Measurements from ENCODE around the gene ZNF586. TPM values are rescaled to one million over a fixed set of nuclear protein-coding genes. Genes with fewer than 3 reads are reported as not detected.
"Not testable (repeated sequence)": the region's sequence is repeated elsewhere in the genome, so short reads cannot be mapped to it uniquely, and the experiment has no call there.

Gene ZNF586
- polyA plus RNA-seq, 1 donor = 13.6 TPM

DNA sequence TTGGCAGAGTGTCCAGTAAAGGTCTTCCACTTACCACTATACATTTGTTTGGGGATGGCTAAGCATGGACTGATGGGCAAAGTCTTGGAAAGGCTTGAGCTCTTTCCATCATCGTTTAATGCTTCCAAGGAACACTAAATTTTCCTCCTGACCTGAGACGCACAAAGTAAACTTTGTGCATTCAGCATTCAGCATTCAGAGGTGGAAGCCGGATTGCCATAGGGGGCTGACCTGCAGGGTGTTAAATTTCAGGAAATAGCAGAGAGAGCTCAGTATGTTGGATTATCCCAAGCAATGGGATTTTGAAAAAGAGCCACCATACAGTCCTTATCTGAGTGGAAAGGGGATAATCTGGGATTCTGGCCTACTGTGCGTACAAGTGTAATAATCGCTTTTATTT lies 31.2 kb downstream of the ZNF586 start:
- DNase-seq = no peak

DNA sequence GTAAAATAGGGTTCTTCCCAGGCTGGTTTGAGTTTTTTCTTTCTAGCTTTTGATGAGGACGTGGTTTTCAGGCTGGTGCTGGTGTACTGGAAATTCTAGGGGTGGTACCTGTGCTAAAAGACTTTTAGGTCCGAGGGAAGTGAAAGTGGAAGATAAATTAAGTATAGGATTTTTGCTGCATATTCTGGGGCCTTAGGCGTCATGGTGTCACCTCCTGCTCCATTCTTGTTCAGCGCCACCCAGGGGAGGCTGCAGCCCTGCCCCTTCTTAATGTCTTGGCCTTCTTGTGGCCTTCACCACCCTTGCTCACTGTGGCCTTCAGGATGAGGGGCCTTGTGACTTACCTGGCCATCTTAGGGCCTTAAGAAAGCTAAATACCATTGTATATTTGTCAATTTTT lies 32.8 kb downstream of the ZNF586 start:
- no peak for DNase-seq

DNA sequence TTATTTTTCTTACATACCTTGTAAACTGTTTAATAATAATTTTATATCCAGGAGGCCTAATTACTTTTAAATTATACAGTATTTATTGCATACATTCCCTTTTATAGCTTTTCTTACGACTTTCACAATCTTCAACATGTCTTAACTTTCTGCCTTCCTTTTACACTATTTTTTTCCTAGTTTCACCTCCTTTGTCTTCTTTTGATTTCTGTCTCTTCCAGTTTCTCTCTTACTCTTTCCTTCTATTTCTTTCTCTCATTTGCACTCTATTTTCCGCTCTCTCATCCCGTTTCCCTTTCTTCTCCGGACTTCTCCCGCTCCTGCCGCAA lies 33.8 kb downstream of the ZNF586 start:
- no peak for DNase-seq

DNA sequence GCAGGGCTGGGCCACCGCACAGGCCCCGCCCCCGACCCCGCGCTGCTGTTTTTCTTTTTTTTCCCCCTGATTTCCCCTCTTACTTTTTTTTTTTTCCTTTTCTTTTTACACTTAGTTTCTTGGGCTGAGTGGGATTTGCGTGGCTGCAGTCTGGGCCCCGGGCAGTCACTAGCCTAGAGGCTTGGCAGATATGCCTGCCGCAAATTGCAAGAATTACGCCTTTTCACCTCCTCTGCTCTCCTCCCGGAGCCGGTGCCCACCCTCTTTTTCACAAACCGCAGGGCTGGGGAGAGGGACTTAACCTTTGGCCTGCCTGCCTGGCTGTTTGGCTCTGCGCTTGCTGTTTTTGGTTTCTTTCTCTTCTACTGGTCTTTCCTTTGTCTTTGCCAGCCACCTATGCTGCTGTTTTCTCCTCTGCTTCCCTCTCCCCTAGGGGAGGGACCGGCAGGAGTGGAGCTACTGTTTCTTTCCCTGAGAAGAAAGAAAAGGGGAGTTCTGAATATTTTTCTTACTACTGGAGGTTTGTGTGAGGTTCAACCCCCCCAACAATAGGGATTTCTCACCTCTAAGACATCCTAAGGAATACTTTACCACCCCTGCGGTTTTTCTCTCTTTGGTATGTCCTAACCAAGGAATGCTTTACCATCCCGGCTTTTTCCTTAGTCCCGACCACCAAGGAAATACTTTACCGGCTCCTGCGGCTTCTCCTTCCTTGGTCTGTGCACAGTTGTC lies 34.3 kb downstream of the ZNF586 start:
- peak; percentile 47 for DNase-seq

DNA sequence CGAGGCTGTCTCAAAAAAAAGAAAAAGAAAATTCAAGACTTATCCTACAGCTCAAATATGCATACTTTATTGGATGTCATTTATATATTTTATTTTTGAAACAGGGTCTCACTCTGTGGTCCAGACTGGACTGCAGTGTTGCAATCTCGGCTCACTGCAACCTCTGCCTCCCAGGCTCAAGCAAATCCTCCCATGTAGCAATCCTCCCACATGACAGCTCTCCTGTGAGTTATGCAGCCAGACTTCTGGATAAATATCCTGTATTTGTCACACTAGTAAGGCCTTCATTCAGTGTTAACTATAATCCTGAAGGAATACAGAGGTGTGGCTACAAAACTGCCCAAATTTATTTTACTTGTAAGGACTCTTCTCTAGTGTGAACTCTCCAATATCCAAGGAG lies 38.1 kb downstream of the ZNF586 start:
- DNase-seq = no peak

DNA sequence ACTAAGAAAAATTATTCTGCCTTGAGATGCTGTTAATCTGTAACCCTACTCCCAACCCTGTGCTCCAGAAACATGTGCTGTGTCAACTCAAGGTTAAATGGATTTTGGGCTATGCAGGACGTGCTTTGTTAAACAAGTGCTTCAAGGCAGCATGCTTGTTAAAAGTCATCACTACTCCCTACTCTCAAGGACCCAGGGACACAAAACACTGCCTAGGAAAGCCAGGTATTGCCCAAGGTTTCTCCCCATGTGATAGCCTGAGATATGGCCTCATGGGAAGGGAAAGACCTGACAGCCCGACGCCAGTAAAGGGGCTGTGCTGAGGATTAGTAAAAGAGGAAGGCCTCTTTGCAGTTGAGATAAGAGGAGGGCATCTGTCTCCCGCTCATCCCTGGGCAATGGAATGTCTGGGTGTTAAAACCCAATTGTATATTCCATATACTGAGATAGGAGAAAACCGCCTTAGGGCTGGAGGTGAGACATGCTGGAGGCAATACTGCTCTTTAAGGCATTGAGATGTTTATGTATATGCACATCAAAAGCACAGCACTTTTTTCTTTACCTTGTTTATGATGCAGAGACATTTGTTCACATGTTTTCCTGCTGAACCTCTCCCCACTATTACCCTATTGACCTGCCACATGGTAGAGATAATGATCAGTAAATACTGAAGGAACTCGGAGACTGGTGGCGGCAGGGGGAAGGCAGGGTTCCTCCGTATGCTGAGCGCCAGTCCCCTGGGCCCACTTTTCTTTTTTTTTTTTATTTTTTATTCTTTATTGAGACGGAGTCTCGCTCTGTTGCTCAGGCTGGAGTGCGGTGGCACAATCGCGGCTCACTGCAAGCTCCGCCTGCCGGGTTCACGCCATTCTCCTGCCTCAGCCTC lies 41.2 kb downstream of the ZNF586 start:
- not testable (repeated sequence) for DNase-seq

DNA sequence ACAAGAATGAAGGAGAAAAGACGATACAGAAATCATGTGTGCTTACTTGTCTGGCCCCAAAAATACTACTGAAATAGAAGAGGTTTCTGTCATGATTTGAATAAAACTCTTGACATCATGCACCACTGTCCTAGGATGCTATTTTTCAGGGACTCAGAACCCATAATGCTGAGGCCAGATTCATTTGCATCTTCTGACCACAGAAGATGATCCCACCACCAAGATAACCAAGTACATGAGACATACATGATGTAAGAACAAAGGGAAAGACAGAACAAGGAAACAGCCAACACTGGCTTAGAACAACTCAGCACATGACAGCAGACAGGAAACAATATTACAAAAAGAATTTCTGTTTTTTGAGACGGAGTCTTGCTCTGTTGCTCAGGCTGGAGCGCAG lies 42.8 kb downstream of the ZNF586 start:
- DNase-seq = no peak

DNA sequence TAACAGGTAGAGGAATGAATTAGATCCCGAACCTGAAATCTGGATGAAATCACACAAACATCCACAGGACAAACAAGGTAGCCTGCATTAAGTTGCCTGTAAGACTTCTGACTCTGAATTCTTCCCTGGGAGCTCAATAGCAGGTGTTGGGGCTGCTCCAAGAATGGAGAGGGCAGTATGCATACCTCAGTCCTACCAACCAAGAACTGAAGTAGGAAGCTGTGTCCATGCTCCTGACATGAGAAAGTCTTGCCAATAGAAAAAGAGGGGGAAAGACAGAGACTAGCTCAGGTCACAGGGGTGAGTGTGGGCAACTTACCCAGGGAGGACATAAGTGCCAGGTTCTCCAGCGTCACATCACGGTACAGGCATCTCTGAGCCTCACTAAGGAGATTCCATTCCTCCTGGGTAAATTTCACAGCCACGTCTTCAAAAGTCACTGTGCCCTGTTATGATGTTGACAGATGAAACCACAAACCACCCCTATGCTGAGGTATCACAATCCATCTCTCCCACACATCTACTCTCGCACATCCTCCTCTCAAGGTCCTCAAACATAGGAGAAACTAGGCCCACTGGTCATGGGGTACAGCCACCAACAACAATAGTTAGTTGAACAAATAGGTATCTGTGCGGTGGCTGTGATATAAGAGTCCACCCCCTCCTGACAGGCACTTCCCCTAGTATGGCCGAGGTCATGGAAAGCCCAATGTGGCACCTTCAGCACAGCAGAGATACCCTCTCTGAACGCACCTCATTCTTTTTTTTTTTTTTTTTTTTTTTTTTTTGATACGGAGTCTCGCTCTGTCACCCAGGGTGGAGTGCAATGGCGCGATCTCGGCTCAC lies 43.7 kb downstream of the ZNF586 start:
- DNase-seq = not testable (repeated sequence)

DNA sequence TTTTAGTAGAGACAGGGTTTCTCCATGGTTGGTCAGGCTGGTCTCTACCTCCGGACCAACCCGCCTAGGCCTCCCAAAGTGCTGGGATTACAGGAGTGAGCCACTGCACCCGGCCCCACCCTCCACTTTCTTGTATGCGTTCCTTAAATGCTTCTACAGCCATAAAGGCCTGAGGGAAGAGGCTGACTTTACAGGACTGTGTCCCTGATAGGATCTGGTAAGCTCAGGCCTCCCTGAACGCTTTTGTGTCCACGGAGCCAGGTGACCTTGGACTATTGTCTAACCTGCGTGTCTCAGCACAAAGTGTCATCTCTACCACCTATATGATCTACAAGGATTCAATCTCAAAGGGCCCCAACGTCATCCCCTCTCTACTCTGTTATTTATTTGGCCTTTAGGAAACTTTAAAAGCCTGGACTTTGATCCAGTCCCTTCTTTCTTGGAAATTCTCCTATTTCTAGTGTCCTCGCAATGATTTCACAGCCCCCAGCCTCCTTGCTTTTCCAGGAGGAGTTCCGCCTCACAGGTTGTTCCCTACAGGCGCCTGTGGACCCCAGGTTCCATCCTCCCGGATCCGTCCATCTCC lies 44.5 kb downstream of the ZNF586 start:
- DNase-seq = no peak

DNA sequence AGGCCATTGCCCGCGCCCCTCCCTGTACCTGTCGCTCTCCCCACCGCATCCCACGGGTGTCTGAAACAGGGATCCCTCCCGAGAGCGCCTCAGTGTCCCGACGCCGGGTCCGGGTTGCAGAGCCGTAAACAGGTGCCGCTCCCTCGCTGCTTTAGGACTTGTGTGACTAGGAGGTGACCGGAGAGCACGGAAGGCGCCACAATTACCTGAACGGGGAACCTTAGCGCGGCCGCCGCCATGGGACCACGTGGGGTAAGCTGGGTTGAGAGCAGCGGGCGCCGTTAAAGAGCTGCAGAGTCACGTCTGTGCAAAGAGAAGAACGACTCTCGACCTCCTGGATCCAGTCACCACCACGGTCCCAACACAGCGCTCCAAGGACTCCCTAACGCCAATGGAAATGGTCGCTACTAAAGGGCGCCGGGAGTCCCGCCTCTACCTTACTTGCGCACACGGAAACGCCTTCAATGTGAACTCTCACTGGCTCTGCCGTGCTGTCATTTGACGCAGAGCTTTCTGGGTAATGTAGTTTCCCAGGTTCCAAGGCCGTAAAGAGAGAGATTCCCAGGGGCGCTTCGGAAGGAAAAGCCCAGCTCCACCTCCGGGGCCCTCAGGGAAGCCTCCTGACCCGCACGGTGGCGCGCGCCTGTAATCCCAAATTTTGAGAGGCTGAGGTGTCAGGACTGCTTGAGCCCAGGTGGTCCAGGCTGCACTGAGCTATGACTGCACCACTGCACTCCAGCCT lies 45.2 kb downstream of the ZNF586 start, which contains the start of gene ZNF552:
TSS of gene ZNF552 (minus strand) at position 409 of the 742 bp plus-strand sequence. CDS start at position 239, 170 bp downstream.
- peak; percentile 90 for DNase-seq

DNA sequence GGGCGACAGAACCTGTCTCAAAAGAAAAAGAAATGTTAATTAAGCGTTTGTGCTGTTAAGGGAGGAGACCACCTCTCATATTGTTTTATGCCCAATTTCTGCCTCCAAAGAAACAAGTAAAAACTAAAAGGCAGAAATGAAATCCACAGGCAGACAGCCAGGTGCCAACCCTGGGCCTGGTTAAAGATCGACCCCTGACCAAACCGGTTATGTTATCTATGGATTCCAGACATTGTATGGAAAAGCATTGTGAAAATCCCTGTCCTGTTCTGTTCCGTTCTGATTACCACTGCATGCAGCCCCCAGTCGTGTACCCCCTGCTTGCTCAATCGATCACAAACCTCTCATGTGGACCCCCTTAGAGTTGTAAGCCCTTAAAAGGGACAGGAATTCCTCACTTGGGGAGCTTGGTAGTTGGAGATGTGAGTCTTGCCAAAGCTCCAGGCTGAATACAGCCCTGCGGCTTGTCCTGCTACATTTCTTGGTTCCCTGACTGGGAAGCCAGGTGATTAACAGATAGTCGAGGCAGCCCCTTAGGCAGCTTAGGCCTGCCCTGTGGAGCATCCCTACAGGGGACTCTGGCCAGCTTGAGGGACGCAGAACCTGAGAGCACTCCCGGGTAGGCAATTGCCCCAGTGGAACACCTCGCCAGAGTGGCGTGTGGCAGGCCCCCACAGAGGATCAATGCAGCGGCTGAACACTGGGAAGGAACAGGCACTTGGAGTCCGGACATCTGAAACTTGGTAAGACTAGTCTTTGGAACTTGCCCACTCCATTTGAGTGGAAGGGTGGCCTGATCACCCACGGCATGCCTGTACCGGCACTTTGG lies 46.0 kb downstream of the ZNF586 start:
- no peak for DNase-seq

DNA sequence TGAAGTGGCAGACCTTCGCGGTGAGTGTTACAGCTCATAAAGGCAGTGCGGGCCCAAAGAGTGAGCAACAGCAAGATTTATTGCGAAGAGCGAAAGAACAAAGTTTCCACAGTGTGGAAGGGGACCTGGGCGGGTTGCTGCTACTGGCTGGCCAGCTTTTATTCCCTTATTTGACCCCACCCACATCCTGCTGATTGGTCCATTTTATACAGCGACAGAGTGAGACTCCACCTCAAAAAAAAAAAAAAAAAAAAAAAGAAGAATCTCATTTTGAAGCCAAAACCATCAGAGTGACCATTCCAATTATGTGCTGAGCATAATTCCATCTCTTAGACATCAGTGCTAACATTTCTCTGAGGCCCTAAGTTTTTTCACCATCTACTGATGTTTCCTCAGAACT lies 47.2 kb downstream of the ZNF586 start:
- DNase-seq = no peak

DNA sequence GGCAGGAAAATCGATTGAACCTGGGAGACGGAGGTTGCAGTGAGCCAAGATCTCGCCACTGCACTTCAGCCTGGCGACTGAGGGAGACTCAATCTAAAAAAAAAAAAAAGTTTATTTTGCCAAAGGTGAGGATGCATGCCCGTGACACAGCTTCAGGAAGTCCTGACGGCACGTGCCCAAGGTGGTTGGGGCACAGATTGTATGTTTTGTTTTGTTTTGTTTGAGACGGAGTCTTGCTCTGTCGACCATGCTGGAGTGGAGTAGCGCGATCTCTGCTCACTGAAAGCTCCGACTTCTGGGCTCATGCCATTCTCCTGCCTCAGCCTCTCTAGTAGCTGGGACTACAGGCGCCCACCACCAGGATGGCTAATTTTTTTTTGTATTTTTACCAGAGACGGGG lies 48.5 kb downstream of the ZNF586 start:
- no peak for DNase-seq

DNA sequence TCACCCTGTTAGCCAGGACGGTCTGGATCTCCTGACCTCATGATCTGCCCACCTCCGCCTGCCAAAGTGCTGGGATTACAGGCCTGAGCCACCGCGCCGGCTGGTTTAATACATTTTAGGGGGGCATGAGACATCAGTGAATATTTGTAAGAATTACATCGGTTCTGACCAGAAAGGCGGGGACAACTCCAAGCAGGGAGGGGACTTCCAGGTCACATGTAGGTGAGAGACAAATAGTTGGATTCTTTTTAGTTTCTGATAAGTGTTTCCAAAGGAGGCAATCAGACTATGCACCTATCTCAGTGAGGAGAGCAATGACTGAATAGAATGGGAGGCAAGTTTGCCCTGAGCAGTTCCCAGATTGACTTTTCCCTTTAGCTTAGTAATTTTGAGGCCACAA lies 48.9 kb downstream of the ZNF586 start:
- no peak for DNase-seq

DNA sequence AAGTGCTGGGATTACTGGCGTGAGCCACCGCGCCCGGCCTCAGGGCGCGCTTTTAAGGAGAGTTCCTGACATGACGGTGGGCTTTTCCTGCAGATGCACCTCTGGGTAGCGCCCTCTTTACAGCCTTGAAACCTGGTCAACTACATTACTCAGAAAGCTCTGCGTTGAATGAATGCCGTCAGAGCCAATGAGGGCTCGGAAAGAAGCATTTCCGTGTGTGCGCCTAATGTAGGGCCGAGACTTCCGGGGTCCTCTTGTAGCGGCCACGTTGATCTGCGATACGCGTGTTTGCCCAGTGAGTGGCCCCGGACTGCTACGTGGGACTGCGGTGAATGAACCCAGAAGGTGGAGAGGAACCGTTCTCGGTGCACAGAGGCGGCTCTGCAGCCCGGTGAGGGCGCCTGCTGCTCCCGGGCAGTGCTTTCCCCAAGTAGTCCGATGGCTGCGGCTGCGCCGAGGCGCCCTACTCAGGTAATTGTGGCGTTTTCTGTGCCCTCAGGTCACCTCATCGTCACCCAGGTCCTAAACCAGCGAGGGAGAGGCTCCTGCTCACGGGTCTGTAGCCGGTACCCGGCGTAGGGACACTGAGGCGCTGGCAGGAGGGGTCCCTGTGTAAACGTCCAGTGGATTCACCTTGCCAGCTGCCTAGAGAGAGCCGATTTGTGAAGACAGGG lies 50.1 kb downstream of the ZNF586 start:
- peak; percentile 92 for DNase-seq

DNA sequence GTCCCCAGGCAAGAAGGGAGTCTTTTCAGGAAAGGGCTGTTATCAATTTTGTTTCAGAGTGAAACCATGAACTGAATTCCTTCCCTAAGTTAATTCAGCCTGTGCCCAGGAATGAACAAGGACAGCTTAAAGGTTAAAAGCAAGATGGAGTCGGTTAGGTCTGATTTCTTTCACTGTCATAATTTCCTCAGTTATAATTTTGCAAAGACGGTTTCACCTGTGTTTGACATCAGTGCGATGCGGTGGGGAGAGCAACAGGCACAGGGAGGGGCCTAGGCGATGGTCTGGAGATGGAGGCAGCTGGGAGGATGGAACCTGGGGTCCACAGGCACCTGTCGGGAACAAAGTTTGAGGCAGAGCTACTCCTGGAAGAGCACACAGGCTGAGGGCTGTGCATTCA lies 51.1 kb downstream of the ZNF586 start:
- DNase-seq = no peak

DNA sequence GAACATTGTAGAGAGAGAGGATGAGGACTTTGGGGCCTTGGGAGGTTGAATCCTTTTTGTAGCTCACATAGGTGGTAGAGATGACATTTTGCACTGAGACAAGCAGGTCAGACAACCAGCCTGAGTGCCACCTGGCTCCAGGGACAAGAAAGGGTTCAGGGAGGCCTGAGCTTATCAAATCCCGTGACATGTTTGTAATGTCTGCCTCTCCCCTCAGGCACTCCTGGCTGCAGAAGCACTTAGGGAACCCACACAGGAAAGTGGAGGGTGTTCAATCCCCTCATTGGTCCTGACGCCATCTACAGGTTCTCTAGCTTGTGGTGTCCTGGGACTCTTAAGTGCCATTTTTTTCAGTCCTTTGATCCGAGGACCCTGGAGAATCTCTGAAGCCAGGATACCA lies 51.6 kb downstream of the ZNF586 start:
- DNase-seq = not testable (repeated sequence)

DNA sequence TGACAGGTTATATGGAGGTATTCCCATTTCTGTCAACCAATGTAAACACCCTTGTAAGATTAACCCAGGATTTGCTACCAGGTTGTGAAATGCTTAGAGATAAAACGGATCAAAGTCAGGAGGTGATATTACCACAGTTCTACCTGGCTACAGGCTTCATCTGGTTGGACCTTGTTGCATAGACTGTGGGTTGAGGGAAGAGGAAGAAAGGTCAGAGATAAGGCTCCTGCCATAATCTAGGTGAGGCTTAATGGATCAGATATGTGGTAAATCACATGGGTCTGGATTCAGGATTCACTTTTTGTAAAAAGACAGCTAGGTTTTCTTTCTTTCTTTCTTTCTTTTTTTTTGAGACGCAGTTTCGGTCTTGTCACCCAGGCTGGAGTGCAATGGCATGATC lies 52.0 kb downstream of the ZNF586 start:
- not testable (repeated sequence) for DNase-seq

DNA sequence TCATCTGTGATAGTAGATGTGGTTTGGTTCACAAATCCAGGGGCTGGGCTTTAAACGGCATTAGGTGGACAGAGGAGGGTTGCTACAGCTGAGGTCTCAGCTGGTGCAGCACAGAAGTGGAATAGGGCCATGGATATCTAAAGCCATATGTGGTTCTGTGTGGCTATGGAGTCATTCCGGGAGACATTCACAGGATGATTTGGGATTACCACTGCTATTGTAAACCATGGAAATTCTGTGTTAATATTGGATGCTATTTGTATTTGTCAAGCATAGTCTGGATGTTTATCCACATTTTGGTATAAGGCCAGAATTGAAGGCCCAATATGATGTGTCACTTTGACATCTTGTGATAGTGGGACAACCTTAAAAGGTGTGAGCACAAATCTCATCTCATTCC lies 53.7 kb downstream of the ZNF586 start:
- not testable (repeated sequence) for DNase-seq

DNA sequence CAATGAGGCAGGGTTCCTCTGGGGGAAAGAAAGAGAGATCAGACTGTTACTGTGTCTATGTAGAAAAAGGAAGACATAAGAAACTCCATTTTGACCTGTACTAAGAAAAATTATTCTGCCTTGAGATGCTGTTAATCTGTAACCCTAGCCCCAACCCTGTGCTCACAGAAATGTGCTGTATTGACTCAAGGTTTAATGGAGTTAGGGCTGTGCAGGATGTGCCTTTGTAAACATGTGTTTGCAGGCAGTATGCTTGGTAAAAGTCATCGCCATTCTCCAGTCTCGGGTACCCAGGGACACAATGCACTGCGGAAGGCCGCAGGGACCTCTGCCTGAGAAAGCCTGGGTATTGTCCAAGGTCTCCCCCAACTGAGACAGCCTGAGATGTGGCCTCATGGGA lies 54.1 kb downstream of the ZNF586 start:
- not testable (repeated sequence) for DNase-seq

Measured in hindlimb muscle (tissue), 1 donor.